C4-2B (cell line): ENCODE measurements around the gene NEDD4.
"Not testable (repeated sequence)": the region's sequence is repeated elsewhere in the genome, so short reads cannot be mapped to it uniquely, and the experiment has no call there.

ENCODE experiments used
- CTCF ChIP-seq: fragments of 450-650 bp; conservative IDR thresholded peaks from 2 replicates; pipeline ENCODE4 v1.5.1; 2017; ENCODE audit warnings: mild to moderate bottlenecking
- ZFX ChIP-seq: fragments of 450-650 bp; IDR thresholded peaks from 2 replicates; pipeline ENCODE4 v1.6.1; 2017

GRCh38 chr15:56004281-56004680 lies 10.9 kb upstream of the NEDD4 start:
- not testable (repeated sequence) for TF ChIP-seq CTCF, ZFX
